HEK293 (cell line): Measurements from ENCODE around the gene MYLK4.

Source experiments
- CTCF ChIA-PET: fragments of 350-600 bp; formaldehyde crosslinking; extraction: SDS; loops from one replicate; lab custom pipeline; 2021; ENCODE audit warnings: antibody characterized with exemption; lab: Yijun Ruan, JAX
- POLR2A ChIA-PET: fragments of 300-600 bp; formaldehyde crosslinking; extraction: SDS; loops from one replicate; lab custom pipeline; 2020; ENCODE audit warnings: antibody characterized with exemption, inconsistent platforms; lab: Yijun Ruan, JAX
- H3K27ac ChIP-seq: fragments of 200-500 bp; sonication (Bioruptor generic); 2 replicates; pipeline ENCODE4 v1.5.1; 2014; ENCODE audit warnings: low read depth, low read length, control low read depth, inconsistent platforms; ENCODE audit errors: extremely low read depth
- H3K36me3 ChIP-seq, 2 experiments: fragments of 200-500 bp in 1 of 2; sonication (Bioruptor generic) in 1 of 2; 1 replicate in 1 of 2; 2 replicates in 1 of 2; pipeline ENCODE4 v1.5.1; 2014 to 2017; ENCODE audit warnings: inconsistent platforms in 2 of 2, low read length in 2 of 2; ENCODE audit not compliant: control insufficient read depth in 2 of 2, insufficient read depth in 1 of 2
- H3K4me1 ChIP-seq: fragments of 200-500 bp; sonication (Bioruptor generic); 2 replicates; pipeline ENCODE4 v1.5.1; 2014; ENCODE audit warnings: mild to moderate bottlenecking, low read length, inconsistent platforms; ENCODE audit not compliant: control insufficient read depth, insufficient read depth
- H3K4me3 ChIP-seq: 2 replicates; pipeline ENCODE4 v1.5.1; 2011; ENCODE audit warnings: low read depth, mild to moderate bottlenecking, control low read depth, low read length, moderate library complexity
- H3K9me3 ChIP-seq: fragments of 200-500 bp; sonication (Bioruptor generic); 2 replicates; pipeline ENCODE4 v1.5.1; 2014; ENCODE audit warnings: low read depth, low read length, inconsistent platforms; ENCODE audit not compliant: control insufficient read depth, insufficient read depth
- GFI1B ChIP-seq: fragments of 450-650 bp; formaldehyde crosslinking; IDR thresholded peaks from 2 replicates; pipeline ENCODE4 v1.5.1; 2016; ENCODE audit warnings: missing biosample characterization, missing genetic modification characterization
- HOXD13 ChIP-seq: sonication (generic); formaldehyde crosslinking; IDR thresholded peaks from 2 replicates; pipeline ENCODE4 v1.8.0; 2022; ENCODE audit warnings: missing genetic modification reagents, borderline replicate concordance
- PRDM1 ChIP-seq: fragments of 450-650 bp; formaldehyde crosslinking; IDR thresholded peaks from 2 replicates; pipeline ENCODE4; 2016; ENCODE audit warnings: missing biosample characterization, missing genetic modification characterization
- ZBTB11 ChIP-seq: fragments of 450-650 bp; formaldehyde crosslinking; conservative IDR thresholded peaks from 2 replicates; pipeline ENCODE4 v1.5.1; 2016; ENCODE audit warnings: low read depth, missing biosample characterization, missing genetic modification characterization
- ZBTB7A ChIP-seq: fragments of 450-650 bp; formaldehyde crosslinking; IDR thresholded peaks from 2 replicates; pipeline ENCODE4 v1.5.1; 2016; ENCODE audit warnings: low read depth, missing biosample characterization, missing genetic modification characterization
- ZNF214 ChIP-seq: fragments of 450-650 bp; formaldehyde crosslinking; IDR thresholded peaks from 2 replicates; pipeline ENCODE4 v1.5.1; 2017; ENCODE audit warnings: missing biosample characterization, mild to moderate bottlenecking, missing genetic modification characterization, borderline replicate concordance
- ZNF24 ChIP-seq: fragments of 450-650 bp; formaldehyde crosslinking; IDR thresholded peaks from 2 replicates; pipeline ENCODE4 v1.5.1; 2016; ENCODE audit warnings: missing biosample characterization, missing genetic modification characterization
- ZNF302 ChIP-seq: fragments of 450-650 bp; formaldehyde crosslinking; IDR thresholded peaks from 2 replicates; pipeline ENCODE4 v1.5.1; 2016; ENCODE audit warnings: missing biosample characterization, missing genetic modification characterization, low read depth
- ZNF366 ChIP-seq: fragments of 450-650 bp; formaldehyde crosslinking; conservative IDR thresholded peaks from 2 replicates; pipeline ENCODE4 v1.5.1; 2016; ENCODE audit warnings: missing biosample characterization, missing genetic modification characterization
- ZNF48 ChIP-seq: fragments of 450-650 bp; formaldehyde crosslinking; IDR thresholded peaks from 2 replicates; pipeline ENCODE4 v1.5.1; 2016; ENCODE audit warnings: missing biosample characterization, missing genetic modification characterization
- ZNF514 ChIP-seq: fragments of 450-650 bp; formaldehyde crosslinking; IDR thresholded peaks from 2 replicates; pipeline ENCODE4 v1.5.1; 2016; ENCODE audit warnings: missing biosample characterization, missing genetic modification characterization
- ZNF558 ChIP-seq: fragments of 450-650 bp; formaldehyde crosslinking; IDR thresholded peaks from 2 replicates; pipeline ENCODE4 v1.5.1; 2016; ENCODE audit warnings: missing biosample characterization, missing genetic modification characterization
- ZNF600 ChIP-seq: fragments of 450-650 bp; formaldehyde crosslinking; IDR thresholded peaks from 2 replicates; pipeline ENCODE4 v1.5.1; 2016; ENCODE audit warnings: missing biosample characterization, missing genetic modification characterization
- ZNF629 ChIP-seq: fragments of 450-650 bp; formaldehyde crosslinking; IDR thresholded peaks from 2 replicates; pipeline ENCODE4 v1.5.1; 2017; ENCODE audit warnings: missing biosample characterization, missing genetic modification characterization
- ZNF664 ChIP-seq: fragments of 450-650 bp; formaldehyde crosslinking; IDR thresholded peaks from 2 replicates; pipeline ENCODE4 v1.5.1; 2016; ENCODE audit warnings: missing biosample characterization, missing genetic modification characterization
- ZNF677 ChIP-seq: fragments of 450-650 bp; IDR thresholded peaks from 2 replicates; pipeline ENCODE4 v1.5.0; 2018; ENCODE audit warnings: missing biosample characterization, mild to moderate bottlenecking, missing genetic modification characterization, moderate library complexity
- ZNF692 ChIP-seq: fragments of 450-650 bp; formaldehyde crosslinking; IDR thresholded peaks from 2 replicates; pipeline ENCODE4 v1.5.1; 2016; ENCODE audit warnings: missing biosample characterization, missing genetic modification characterization
- ZNF76 ChIP-seq: fragments of 450-650 bp; formaldehyde crosslinking; IDR thresholded peaks from 2 replicates; pipeline ENCODE4; 2016; ENCODE audit warnings: low read depth, missing biosample characterization, missing genetic modification characterization, borderline replicate concordance
- ZSCAN30 ChIP-seq: fragments of 450-650 bp; IDR thresholded peaks from 2 replicates; pipeline ENCODE4 v1.5.1; 2018; ENCODE audit warnings: missing biosample characterization, mild to moderate bottlenecking, missing genetic modification characterization, moderate library complexity

MYLK4 gene

GRCh38 chr6:2767657-2768524 lies 17.2 kb upstream of the MYLK4 start (continued):
- TF ChIP-seq ZNF692, result no peak
- TF ChIP-seq ZBTB11 (tag by site-specific recombination), result 0 out of 2 replicates have a peak, but pooled peaks have one; percentile 34
- no peak for TF ChIP-seq ZNF664 (tag by site-specific recombination)
- no peak for TF ChIP-seq ZNF514

- peaks cover 24% of the 10 kb centered on the region for H3K4me1 ChIP-seq
- no peaks in the 10 kb centered on the region for H3K9me3 ChIP-seq
- H3K36me3 ChIP-seq, result peaks cover 5 to 16% of the 10 kb centered on the region in 2 experiments; a peak in 2 of 3 replicates
- POLR2A ChIA-PET, result interaction anchor here (0.7 kb wide), 1 partner anchor 220 kb away, joined by 3 read pairs; no protein-coding TSS in a partner anchor
- no peak for TF ChIP-seq ZNF48 (tag by site-specific recombination)
- no peak for TF ChIP-seq ZNF76
- peak; percentile 84 for TF ChIP-seq PRDM1 (tag by site-specific recombination)
- TF ChIP-seq ZNF692, result 0 out of 2 replicates have a peak, but pooled peaks have one; percentile 9
- peak overlapping the region; percentile 91 for H3K4me3 ChIP-seq
- CTCF ChIA-PET, result interaction anchor here (0.6 to 8.2 kb wide), 18 partner anchors 10 to 221 kb away, joined by 3 to 46 read pairs (median 3); no protein-coding TSS in a partner anchor
- H3K27ac ChIP-seq, result peak overlapping the region; percentile 92; the same call in 1 of the 2 replicates
Measured at GRCh38 chr6:2766767-2767656, 16.3 kb upstream of the MYLK4 start.

GRCh38 chr6:2765896-2766766 lies 15.4 kb upstream of the MYLK4 start:
- Histone ChIP-seq H3K4me3 (peak overlapping the region; percentile 91), H3K36me3 (peaks cover 0 to 8% of the 10 kb centered on the region in 2 experiments; a peak in 1 of 3 replicates), H3K27ac (peak overlapping the region; percentile 92), H3K4me1 (peaks cover 24% of the 10 kb centered on the region), H3K9me3 (no peaks in the 10 kb centered on the region)
- POLR2A ChIA-PET, result interaction anchor here (0.6 to 1.6 kb wide), 6 partner anchors 18 to 448 kb away, joined by 3 to 5 read pairs (median 4); partner anchors contain the start of gene RIPK1
- CTCF ChIA-PET, result interaction anchor here (0.6 to 2.1 kb wide), 16 partner anchors 11 to 213 kb away, joined by 3 to 8 read pairs (median 4); partner anchors contain the start of gene MYLK4
- TF ChIP-seq ZNF302 (no peak), ZNF677 (tag by site-specific recombination) (no peak), ZNF629 (tag by site-specific recombination) (no peak), ZBTB7A (tag by site-specific recombination) (0 out of 2 replicates have a peak, but pooled peaks have one; percentile 24), ZSCAN30 (no peak), ZNF558 (tag by site-specific recombination) (no peak), ZNF366 (tag by site-specific recombination) (no peak), ZNF600 (tag by site-specific recombination) (0 out of 2 replicates have a peak, but pooled peaks have one; percentile 9), ZNF24 (tag by site-specific recombination) (no peak), PRDM1 (tag by site-specific recombination) (no peak), HOXD13 (CRISPR knock-in tag) (no peak), GFI1B (tag by site-specific recombination) (no peak), ZNF692 (no peak), ZNF214 (tag by site-specific recombination) (no peak)
